KBM-7 (cell line): ENCODE results near the gene SMARCD3.

Experiments used
- DNase-seq: peaks from one replicate; pipeline ENCODE4 v3.0.0-alpha.2; 2015
- in situ Hi-C: fragments of 300-500 bp; cut with MboI; formaldehyde crosslinking; loops from 2 replicates; pipeline ENCODE4 v1.14.3; 2020; ENCODE audit warnings: low sequenced_read_pairs, low pct_unique_long_range_greater_than_20kb, mixed read lengths

SMARCD3 gene

DNA sequence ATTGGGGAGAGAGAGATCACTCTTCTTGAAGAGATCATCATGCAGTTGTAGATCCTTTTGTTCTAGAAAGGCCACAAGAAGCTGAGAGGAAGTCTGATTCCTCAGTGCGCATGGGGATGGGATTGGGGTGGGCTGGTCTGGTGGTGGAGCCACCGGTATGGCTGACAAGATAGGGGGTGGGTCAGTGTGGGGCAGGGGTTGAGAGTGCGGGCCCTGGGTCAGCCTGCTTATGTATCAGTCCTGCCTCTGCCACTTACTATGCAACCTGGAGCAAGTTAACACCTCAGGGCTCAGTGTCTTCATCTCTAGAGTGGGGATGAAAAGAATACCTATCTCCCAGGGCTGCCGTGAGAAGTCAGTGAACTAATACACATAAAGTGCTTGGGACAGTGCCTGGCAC is 8.0 kb downstream of the SMARCD3 start:
- in situ Hi-C loops: no loop called here
- no peak for DNase-seq

- DNase-seq: no peak
- in situ Hi-C loops: no loop called here
These were observed 8.5 kb downstream of the SMARCD3 start for GRCh38 chr7:151239837-151240459.

- DNase-seq: no peak
- in situ Hi-C loops: no loop called here
These were observed 9.3 kb downstream of the SMARCD3 start for GRCh38 chr7:151238924-151239836.

- in situ Hi-C loops: no loop called here
- DNase-seq: no peak
These were observed 10.2 kb downstream of the SMARCD3 start for GRCh38 chr7:151238190-151238810.

- in situ Hi-C loops: no loop called here
- DNase-seq: no peak
These were observed 11.0 kb downstream of the SMARCD3 start for GRCh38 chr7:151237244-151238189.

- in situ Hi-C loops: no loop called here
- DNase-seq: no peak
These were observed 12.1 kb downstream of the SMARCD3 start for GRCh38 chr7:151236406-151236805.

DNA sequence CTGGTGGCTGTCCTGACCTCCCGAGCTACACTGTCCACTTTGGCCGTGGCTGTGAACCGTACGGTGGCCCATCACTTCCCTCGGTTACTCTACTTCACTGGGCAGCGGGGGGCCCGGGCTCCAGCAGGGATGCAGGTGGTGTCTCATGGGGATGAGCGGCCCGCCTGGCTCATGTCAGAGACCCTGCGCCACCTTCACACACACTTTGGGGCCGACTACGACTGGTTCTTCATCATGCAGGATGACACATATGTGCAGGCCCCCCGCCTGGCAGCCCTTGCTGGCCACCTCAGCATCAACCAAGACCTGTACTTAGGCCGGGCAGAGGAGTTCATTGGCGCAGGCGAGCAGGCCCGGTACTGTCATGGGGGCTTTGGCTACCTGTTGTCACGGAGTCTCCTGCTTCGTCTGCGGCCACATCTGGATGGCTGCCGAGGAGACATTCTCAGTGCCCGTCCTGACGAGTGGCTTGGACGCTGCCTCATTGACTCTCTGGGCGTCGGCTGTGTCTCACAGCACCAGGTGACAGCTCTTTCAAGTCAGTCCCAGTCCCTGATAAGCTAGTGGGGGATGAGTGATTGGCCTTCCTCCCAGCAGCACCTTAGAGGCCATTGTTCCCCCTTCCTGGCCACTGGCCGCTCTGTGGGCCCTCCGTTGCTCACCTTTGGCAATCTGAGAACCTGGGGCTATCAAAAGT is 13.3 kb downstream of the SMARCD3 start:
- in situ Hi-C loops: no loop called here
- no peak for DNase-seq

DNA sequence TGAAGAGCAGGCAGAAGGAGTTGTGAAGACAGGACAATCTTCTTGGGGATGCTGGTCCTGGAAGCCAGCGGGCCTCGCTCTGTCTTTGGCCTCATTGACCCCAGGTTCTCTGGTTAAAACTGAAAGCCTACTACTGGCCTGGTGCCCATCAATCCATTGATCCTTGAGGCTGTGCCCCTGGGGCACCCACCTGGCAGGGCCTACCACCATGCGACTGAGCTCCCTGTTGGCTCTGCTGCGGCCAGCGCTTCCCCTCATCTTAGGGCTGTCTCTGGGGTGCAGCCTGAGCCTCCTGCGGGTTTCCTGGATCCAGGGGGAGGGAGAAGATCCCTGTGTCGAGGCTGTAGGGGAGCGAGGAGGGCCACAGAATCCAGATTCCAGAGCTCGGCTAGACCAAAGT is 14.7 kb downstream of the SMARCD3 start:
- no peak for DNase-seq
- in situ Hi-C loops: no loop called here

GRCh38 chr7:151232917-151233701 is 15.4 kb downstream of the SMARCD3 start:
- in situ Hi-C loops: no loop called here
- peak; percentile 65 for DNase-seq

DNA sequence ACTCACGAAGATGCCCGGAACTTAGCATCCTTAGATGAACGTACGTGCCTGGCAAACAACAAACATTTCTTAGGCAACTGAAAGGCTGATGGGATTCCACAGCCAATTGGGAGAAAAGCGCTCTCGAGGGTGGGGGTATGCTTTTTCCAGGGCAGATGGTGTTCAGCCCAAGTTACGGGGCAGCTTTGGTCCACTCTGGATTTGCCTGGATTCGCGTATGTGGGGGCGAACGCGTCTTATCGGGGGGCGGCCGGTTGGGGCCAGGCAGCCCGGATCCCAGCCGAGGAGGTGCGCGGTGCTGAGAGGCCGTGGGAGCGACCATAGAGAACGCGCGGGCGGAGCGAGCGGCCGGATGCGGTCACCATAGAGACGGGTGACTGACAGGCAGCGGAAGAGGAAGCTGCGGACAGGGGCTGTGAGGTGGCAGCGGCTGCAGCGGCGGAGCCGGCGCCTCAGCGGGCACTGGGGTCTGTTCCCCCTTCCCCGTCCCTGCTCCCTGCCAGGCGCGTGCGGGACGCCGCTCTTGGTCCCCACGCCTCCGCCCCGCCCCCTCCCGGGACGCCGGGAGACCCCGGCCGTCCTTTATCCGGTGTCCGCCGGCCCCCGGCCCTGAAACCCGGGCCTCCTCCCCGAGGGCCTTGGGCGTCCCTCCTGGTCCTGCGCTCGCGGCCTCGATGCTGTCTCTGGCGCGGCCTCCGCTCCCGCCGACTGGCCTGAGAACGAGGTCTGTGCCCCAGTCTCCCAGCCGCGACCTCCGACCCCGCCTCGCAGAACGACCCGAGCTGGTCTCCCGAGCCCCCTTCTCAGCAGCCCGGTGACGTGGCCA is 16.2 kb downstream of the SMARCD3 start, which contains the start of gene CHPF2:
TSS of gene CHPF2 (plus strand) at position 393 of the 826 bp plus-strand sequence. CDS start 1,529 bp downstream, outside the sequence.
- peak; percentile 92 for DNase-seq
- in situ Hi-C loops: no loop called here

DNA sequence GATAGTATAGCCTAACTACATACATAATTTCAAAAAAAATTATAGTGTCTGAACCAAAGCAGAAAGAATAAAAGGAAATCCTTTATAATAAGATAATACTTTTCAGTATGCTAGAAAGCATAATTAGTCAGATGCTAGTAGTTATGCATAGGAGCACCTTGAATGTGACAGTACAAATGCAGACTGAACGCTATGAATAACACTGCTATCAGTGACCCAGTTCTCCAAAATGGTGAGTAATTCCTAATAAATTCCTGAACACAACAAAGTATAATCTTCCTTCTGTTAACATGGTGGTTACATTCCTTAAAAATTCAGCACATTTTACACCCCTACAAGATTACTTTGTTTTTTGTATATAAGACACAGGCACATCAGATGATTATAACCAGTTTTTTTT is 17.4 kb downstream of the SMARCD3 start:
- in situ Hi-C loops: no loop called here
- no peak for DNase-seq

- DNase-seq: no peak
- in situ Hi-C loops: no loop called here
These were observed 19.2 kb downstream of the SMARCD3 start for GRCh38 chr7:151229249-151229648.

DNA sequence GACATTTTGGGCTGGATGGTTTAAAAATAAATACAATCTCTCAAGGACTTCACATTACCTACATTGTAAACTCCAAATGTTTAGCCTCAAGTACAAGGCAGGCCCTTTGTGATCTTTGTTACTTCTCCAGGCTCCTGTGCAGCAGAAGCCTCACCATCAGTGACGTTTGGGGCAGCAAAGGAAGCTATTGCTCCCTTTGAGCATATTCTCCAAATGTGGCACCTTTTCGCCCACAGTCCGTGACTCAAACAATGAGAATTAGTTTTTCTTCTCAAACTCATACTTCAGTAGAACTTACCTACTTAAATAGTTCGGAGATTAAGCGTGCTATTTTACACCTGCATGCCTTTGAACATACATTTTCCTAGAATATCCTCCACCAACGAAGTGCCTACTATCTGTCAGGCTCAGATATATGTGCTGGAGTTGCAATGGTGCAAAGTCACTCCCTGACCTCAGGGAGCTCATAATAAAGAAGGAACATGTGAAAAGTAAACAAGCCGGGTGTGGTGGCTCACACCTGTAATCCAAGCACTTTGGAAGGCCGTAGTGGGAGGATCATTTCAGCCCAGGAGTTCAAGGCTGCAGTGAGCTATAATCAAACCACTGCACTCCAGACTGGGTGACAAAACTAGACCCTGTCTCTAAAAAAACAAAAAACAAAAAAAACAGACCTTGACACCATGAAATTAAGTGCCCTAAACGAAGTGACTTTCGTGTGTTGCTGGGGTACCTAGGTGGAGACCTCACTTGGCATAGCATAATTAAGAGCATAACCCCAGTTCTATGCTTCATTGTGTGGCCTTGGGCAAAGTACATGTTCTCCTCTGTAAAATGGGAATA is 20.2 kb downstream of the SMARCD3 start:
- no peak for DNase-seq

DNA sequence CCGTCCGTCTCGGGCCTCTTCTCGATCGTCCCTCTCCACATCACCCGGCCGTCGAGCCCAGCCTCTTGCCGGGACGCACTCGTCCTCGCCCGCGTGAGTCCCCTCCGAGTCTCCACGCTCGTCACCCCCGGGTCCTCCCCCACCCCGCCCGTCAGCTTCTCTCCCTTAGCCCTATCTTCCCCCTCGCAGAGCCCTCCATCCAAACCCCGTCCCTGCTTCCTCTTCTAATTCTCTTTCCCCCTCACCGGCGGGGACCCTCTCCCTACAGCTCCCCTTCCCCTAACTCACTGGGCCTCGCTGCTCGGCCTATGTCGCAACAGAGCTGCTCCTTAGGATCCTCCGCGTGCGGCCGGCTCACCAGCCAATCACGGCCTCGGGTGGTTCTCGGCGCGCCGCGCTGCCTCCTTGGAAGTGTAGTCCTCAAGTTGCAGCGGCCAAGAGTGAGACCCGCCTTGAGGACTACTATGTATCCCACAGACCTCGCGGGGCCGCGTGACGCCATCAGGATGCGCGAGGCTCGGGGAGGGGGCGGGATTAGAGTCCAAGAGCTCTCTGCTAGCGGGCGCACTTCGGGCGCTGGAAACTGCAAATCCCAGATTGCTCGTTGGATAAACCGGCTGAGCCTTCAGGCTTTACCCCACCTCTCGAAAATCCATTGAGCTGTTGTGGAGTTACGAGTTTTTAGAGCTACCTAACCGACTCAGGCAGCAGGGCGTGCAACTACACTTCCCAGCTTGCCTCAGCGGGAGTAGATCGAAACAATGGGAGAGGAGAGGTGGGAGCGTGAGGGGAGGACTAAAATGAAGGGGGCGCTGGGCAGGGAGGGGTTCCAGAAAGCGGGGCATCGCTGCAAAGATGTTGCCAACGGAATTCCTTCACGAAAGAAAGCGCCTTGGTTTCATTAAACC is 21.4 kb downstream of the SMARCD3 start, which contains the start of gene ABCF2:
TSS of gene ABCF2 (minus strand) at position 331 of the 908 bp plus-strand sequence. CDS start 747 bp downstream, outside the sequence.
- DNase-seq: peak; percentile 98
- in situ Hi-C loops: no loop called here

More for the DNA sequence above, 20.2 kb downstream of the SMARCD3 start:
- in situ Hi-C loops: no loop called here

- in situ Hi-C loops: no loop called here
- no peak for DNase-seq
These were observed 22.0 kb downstream of the SMARCD3 start for GRCh38 chr7:151226560-151226874.
